ENCODE data around the gene HINT2.

Gene HINT2

GRCh38 chr9:35826071-35826701 lies 11.3 kb upstream of the HINT2 start:
- Histone ChIP-seq H3K27ac (ENCODE audit: low read depth, low read length) (no peak overlapping the region), H3K9ac (ENCODE audit: low read depth, low read length) (no peak overlapping the region), H3K27me3 (ENCODE audit: control insufficient read depth, insufficient read depth, low read length) (no peaks in the 10 kb centered on the region), H3K4me3 (ENCODE audit: low read depth, low read length) (no peak overlapping the region), H3K9me3 (ENCODE audit: control insufficient read depth, insufficient read depth, low read length) (no peaks in the 10 kb centered on the region), H3K4me1 (ENCODE audit: control insufficient read depth, insufficient read depth, low read length) (peaks cover 19% of the 10 kb centered on the region; the same call in 1 of the 2 replicates), H3K36me3 (ENCODE audit: control insufficient read depth, insufficient read depth, low read length) (no peaks in the 10 kb centered on the region)

- H3K27me3 ChIP-seq (ENCODE audit: control insufficient read depth, insufficient read depth, low read length), result no peaks in the 10 kb centered on the region
Measured at GRCh38 chr9:35822926-35823325, 8.1 kb upstream of the HINT2 start.

GRCh38 chr9:35820076-35820475 lies 5.2 kb upstream of the HINT2 start:
- no peak overlapping the region for H3K27ac ChIP-seq (ENCODE audit: low read depth, low read length)
- peaks cover 11% of the 10 kb centered on the region; the same call in 1 of the 2 replicates for H3K4me1 ChIP-seq (ENCODE audit: control insufficient read depth, insufficient read depth, low read length)
- H3K9ac ChIP-seq (ENCODE audit: low read depth, low read length), result no peak overlapping the region
- no peak overlapping the region for H3K4me3 ChIP-seq (ENCODE audit: low read depth, low read length)
- H3K36me3 ChIP-seq (ENCODE audit: control insufficient read depth, insufficient read depth, low read length), result no peaks in the 10 kb centered on the region
- no peaks in the 10 kb centered on the region for H3K27me3 ChIP-seq (ENCODE audit: control insufficient read depth, insufficient read depth, low read length)
- no peaks in the 10 kb centered on the region for H3K9me3 ChIP-seq (ENCODE audit: control insufficient read depth, insufficient read depth, low read length)

More at GRCh38 chr9:35822926-35823325, 8.1 kb upstream of the HINT2 start:
- no peak overlapping the region for H3K9ac ChIP-seq (ENCODE audit: low read depth, low read length)
- H3K36me3 ChIP-seq (ENCODE audit: control insufficient read depth, insufficient read depth, low read length), result no peaks in the 10 kb centered on the region
- H3K4me3 ChIP-seq (ENCODE audit: low read depth, low read length), result no peak overlapping the region
- no peaks in the 10 kb centered on the region for H3K9me3 ChIP-seq (ENCODE audit: control insufficient read depth, insufficient read depth, low read length)
- H3K27ac ChIP-seq (ENCODE audit: low read depth, low read length), result no peak overlapping the region
- H3K4me1 ChIP-seq (ENCODE audit: control insufficient read depth, insufficient read depth, low read length), result peaks cover 15% of the 10 kb centered on the region; the same call in 1 of the 2 replicates

GRCh38 chr9:35818341-35818740 lies 3.5 kb upstream of the HINT2 start:
- H3K4me1 ChIP-seq (ENCODE audit: control insufficient read depth, insufficient read depth, low read length), result peaks cover 16% of the 10 kb centered on the region
- H3K9ac ChIP-seq (ENCODE audit: low read depth, low read length), result no peak overlapping the region
- no peak overlapping the region for H3K4me3 ChIP-seq (ENCODE audit: low read depth, low read length)
- no peaks in the 10 kb centered on the region for H3K36me3 ChIP-seq (ENCODE audit: control insufficient read depth, insufficient read depth, low read length)
- H3K27ac ChIP-seq (ENCODE audit: low read depth, low read length), result no peak overlapping the region
- H3K27me3 ChIP-seq (ENCODE audit: control insufficient read depth, insufficient read depth, low read length), result no peaks in the 10 kb centered on the region
- no peaks in the 10 kb centered on the region for H3K9me3 ChIP-seq (ENCODE audit: control insufficient read depth, insufficient read depth, low read length)

GRCh38 chr9:35816708-35817107 lies 1.9 kb upstream of the HINT2 start:
- H3K27me3 ChIP-seq (ENCODE audit: control insufficient read depth, insufficient read depth, low read length), result no peaks in the 10 kb centered on the region

GRCh38 chr9:35814106-35814840 lies 569 bp downstream of the HINT2 start:
- Histone ChIP-seq H3K36me3 (ENCODE audit: control insufficient read depth, insufficient read depth, low read length) (peaks cover 1% of the 10 kb centered on the region; the same call in 1 of the 2 replicates), H3K4me1 (ENCODE audit: control insufficient read depth, insufficient read depth, low read length) (peaks cover 8% of the 10 kb centered on the region), H3K27me3 (ENCODE audit: control insufficient read depth, insufficient read depth, low read length) (no peaks in the 10 kb centered on the region), H3K9ac (ENCODE audit: low read depth, low read length) (peak overlapping the region; percentile 74), H3K9me3 (ENCODE audit: control insufficient read depth, insufficient read depth, low read length) (no peaks in the 10 kb centered on the region), H3K4me3 (ENCODE audit: low read depth, low read length) (peak overlapping the region; percentile 78), H3K27ac (ENCODE audit: low read depth, low read length) (peak overlapping the region; percentile 93)

More at GRCh38 chr9:35816708-35817107, 1.9 kb upstream of the HINT2 start:
- H3K9me3 ChIP-seq (ENCODE audit: control insufficient read depth, insufficient read depth, low read length), result no peaks in the 10 kb centered on the region
- H3K4me1 ChIP-seq (ENCODE audit: control insufficient read depth, insufficient read depth, low read length), result peaks cover 8% of the 10 kb centered on the region
- no peaks in the 10 kb centered on the region for H3K36me3 ChIP-seq (ENCODE audit: control insufficient read depth, insufficient read depth, low read length)
- H3K27ac ChIP-seq (ENCODE audit: low read depth, low read length), result no peak overlapping the region
- no peak overlapping the region for H3K4me3 ChIP-seq (ENCODE audit: low read depth, low read length)
- H3K9ac ChIP-seq (ENCODE audit: low read depth, low read length), result no peak overlapping the region

GRCh38 chr9:35813434-35814105 lies 1.3 kb downstream of the HINT2 start:
- Histone ChIP-seq H3K9me3 (ENCODE audit: control insufficient read depth, insufficient read depth, low read length) (no peaks in the 10 kb centered on the region), H3K4me3 (ENCODE audit: low read depth, low read length) (peak overlapping the region; percentile 78), H3K36me3 (ENCODE audit: control insufficient read depth, insufficient read depth, low read length) (peaks cover 7% of the 10 kb centered on the region; the same call in 1 of the 2 replicates), H3K9ac (ENCODE audit: low read depth, low read length) (no peak overlapping the region), H3K4me1 (ENCODE audit: control insufficient read depth, insufficient read depth, low read length) (peaks cover 8% of the 10 kb centered on the region), H3K27me3 (ENCODE audit: control insufficient read depth, insufficient read depth, low read length) (no peaks in the 10 kb centered on the region), H3K27ac (ENCODE audit: low read depth, low read length) (peak overlapping the region; percentile 93)

- no peaks in the 10 kb centered on the region for H3K27me3 ChIP-seq (ENCODE audit: control insufficient read depth, insufficient read depth, low read length)
- H3K9ac ChIP-seq (ENCODE audit: low read depth, low read length), result no peak within 1 kb of the TSS
- H3K27ac ChIP-seq (ENCODE audit: low read depth, low read length), result no peak within 1 kb of the TSS
- H3K4me1 ChIP-seq (ENCODE audit: control insufficient read depth, insufficient read depth, low read length), result peaks cover 8% of the 10 kb centered on the region
- no peaks in the 10 kb centered on the region for H3K9me3 ChIP-seq (ENCODE audit: control insufficient read depth, insufficient read depth, low read length)
- H3K36me3 ChIP-seq (ENCODE audit: control insufficient read depth, insufficient read depth, low read length), result peaks cover 14% of the 10 kb centered on the region; the same call in 1 of the 2 replicates
- peak within 1 kb of the TSS; percentile 60 for H3K4me3 ChIP-seq (ENCODE audit: low read depth, low read length)
Measured at GRCh38 chr9:35812025-35812602, 2.7 kb downstream of the HINT2 start, which contains the start of gene SPAG8. TSS of gene SPAG8 (minus strand) at chr9:35812262. CDS start at chr9:35812147, 115 bp downstream.

- no peak overlapping the region for H3K27ac ChIP-seq (ENCODE audit: low read depth, low read length)
- H3K9ac ChIP-seq (ENCODE audit: low read depth, low read length), result no peak overlapping the region
- no peaks in the 10 kb centered on the region for H3K27me3 ChIP-seq (ENCODE audit: control insufficient read depth, insufficient read depth, low read length)
Measured at GRCh38 chr9:35811381-35812024, 3.3 kb downstream of the HINT2 start.

GRCh38 chr9:35810122-35810521 lies 4.7 kb downstream of the HINT2 start:
- H3K36me3 ChIP-seq (ENCODE audit: control insufficient read depth, insufficient read depth, low read length), result peaks cover 31% of the 10 kb centered on the region
- no peak overlapping the region for H3K27ac ChIP-seq (ENCODE audit: low read depth, low read length)
- peaks cover 8% of the 10 kb centered on the region for H3K4me1 ChIP-seq (ENCODE audit: control insufficient read depth, insufficient read depth, low read length)
- H3K27me3 ChIP-seq (ENCODE audit: control insufficient read depth, insufficient read depth, low read length), result no peaks in the 10 kb centered on the region
- no peaks in the 10 kb centered on the region for H3K9me3 ChIP-seq (ENCODE audit: control insufficient read depth, insufficient read depth, low read length)
- H3K4me3 ChIP-seq (ENCODE audit: low read depth, low read length), result no peak overlapping the region
- no peak overlapping the region for H3K9ac ChIP-seq (ENCODE audit: low read depth, low read length)

More at GRCh38 chr9:35811381-35812024, 3.3 kb downstream of the HINT2 start:
- peaks cover 17% of the 10 kb centered on the region; the same call in 1 of the 2 replicates for H3K36me3 ChIP-seq (ENCODE audit: control insufficient read depth, insufficient read depth, low read length)
- peaks cover 8% of the 10 kb centered on the region for H3K4me1 ChIP-seq (ENCODE audit: control insufficient read depth, insufficient read depth, low read length)
- no peaks in the 10 kb centered on the region for H3K9me3 ChIP-seq (ENCODE audit: control insufficient read depth, insufficient read depth, low read length)
- H3K4me3 ChIP-seq (ENCODE audit: low read depth, low read length), result peak overlapping the region; percentile 60
